K562 (cell line): Measurements from ENCODE around the gene NF2. TPM values are rescaled to one million over a fixed set of nuclear protein-coding genes. Genes with fewer than 3 reads are reported as not detected.

ENCODE experiments used
- GATAD2B ChIP-seq: fragments of 450-650 bp; IDR thresholded peaks from 2 replicates; pipeline ENCODE4 v1.6.1; 2017; ENCODE audit warnings: mild to moderate bottlenecking, borderline replicate concordance
- JUND ChIP-seq, 2 experiments: IDR thresholded peaks; 2 replicates in 1 of 2; 3 replicates in 1 of 2; pipeline ENCODE4 v1.6.1; 2011; ENCODE audit warnings: borderline replicate concordance in 2 of 2, low read depth in 2 of 2, low read length in 2 of 2, improper control_type of control experiment in 1 of 2, missing biosample characterization in 1 of 2, missing genetic modification characterization in 1 of 2, missing genetic modification reagents in 1 of 2
- NONO ChIP-seq, 2 experiments: fragments of 200-400 bp in 1 of 2; fragments of 450-650 bp in 1 of 2; formaldehyde crosslinking in 1 of 2; IDR thresholded peaks; 2 replicates each; pipeline ENCODE4 v1.6.1; 2017; ENCODE audit warnings: low read depth in 2 of 2, mild to moderate bottlenecking in 2 of 2, moderate library complexity in 2 of 2, low read length in 1 of 2
- RFX1 ChIP-seq: fragments of 450-650 bp; IDR thresholded peaks from 2 replicates; pipeline ENCODE4 v1.6.1; 2016; ENCODE audit warnings: mild to moderate bottlenecking, moderate library complexity
- SMAD4 ChIP-seq: fragments of 250-450 bp; sonication (Bioruptor Pico); conservative IDR thresholded peaks from 2 replicates; pipeline ENCODE4 v1.8.0; 2021; ENCODE audit warnings: inconsistent platforms, mild to moderate bottlenecking, moderate library complexity
- STAT5A ChIP-seq: IDR thresholded peaks from 2 replicates; pipeline ENCODE4 v1.6.1; 2012; ENCODE audit warnings: low read length, inconsistent platforms, borderline replicate concordance
- ZNF407 ChIP-seq: fragments of 450-650 bp; IDR thresholded peaks from 2 replicates; pipeline ENCODE4 v1.6.1; 2016; ENCODE audit warnings: low read depth
- polyA plus RNA-seq, 8 experiments: library from polyadenylated mRNA; depleted of rRNA in 4 of 8; stranded (reverse) in 5 of 8; unstranded in 3 of 8; fragments of >200 nt; fragmentation: Nextera tagmentation in 2 of 8; fragmentation: Illumina TruSeq in 1 of 8; extraction: Ambion mirVana in 2 of 8; extraction: Trizol in 1 of 8; gene quantifications; 2 replicates each; pipeline versions ENCODE4 v1.2.1 to v1.2.3, GENCODE V29; 2011 to 2014; ENCODE audit warnings: inconsistent platforms in 1 of 8, missing spikeins in 1 of 8
- total RNA-seq, 7 experiments: library from RNA; depleted of rRNA in 6 of 7; stranded (reverse); fragments of >200 nt in 6 of 7; fragmentation: Illumina TruSeq in 2 of 7; extraction: Trizol in 2 of 7; gene quantifications; 2 replicates each; pipeline versions ENCODE4 v1.2.1 to v1.2.3, GENCODE V29; 2011 to 2021; ENCODE audit warnings: low replicate concordance in 1 of 7
- TF ChIP-seq, protein P1 (sequence below): fragments of 450-650 bp; IDR thresholded peaks from 2 replicates; pipeline ENCODE4 v1.6.1; 2016; ENCODE audit warnings: mild to moderate bottlenecking

Gene NF2
- total and polyA plus RNA-seq, 9 of the 15 experiments (the other 6 are each of a cell fraction or from before 2014, with no cell fraction given), result 2.2 to 32.5 (median 15.2) TPM

- TF ChIP-seq, protein P1, sequence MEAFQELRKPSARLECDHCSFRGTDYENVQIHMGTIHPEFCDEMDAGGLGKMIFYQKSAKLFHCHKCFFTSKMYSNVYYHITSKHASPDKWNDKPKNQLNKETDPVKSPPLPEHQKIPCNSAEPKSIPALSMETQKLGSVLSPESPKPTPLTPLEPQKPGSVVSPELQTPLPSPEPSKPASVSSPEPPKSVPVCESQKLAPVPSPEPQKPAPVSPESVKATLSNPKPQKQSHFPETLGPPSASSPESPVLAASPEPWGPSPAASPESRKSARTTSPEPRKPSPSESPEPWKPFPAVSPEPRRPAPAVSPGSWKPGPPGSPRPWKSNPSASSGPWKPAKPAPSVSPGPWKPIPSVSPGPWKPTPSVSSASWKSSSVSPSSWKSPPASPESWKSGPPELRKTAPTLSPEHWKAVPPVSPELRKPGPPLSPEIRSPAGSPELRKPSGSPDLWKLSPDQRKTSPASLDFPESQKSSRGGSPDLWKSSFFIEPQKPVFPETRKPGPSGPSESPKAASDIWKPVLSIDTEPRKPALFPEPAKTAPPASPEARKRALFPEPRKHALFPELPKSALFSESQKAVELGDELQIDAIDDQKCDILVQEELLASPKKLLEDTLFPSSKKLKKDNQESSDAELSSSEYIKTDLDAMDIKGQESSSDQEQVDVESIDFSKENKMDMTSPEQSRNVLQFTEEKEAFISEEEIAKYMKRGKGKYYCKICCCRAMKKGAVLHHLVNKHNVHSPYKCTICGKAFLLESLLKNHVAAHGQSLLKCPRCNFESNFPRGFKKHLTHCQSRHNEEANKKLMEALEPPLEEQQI, result no peak
- TF ChIP-seq ZNF407 (no peak), GATAD2B (no peak), NONO (IDR thresholded peaks at IDR 0.05; ENCODE audit: low read depth in 2 of 2, low read length in 1 of 2) (no peak), RFX1 (no peak), STAT5A (no peak), JUND (IDR thresholded peaks at IDR 0.05; ENCODE audit: borderline replicate concordance, low read depth, low read length) (no peak), JUND (tag; IDR thresholded peaks at IDR 0.05; ENCODE audit: borderline replicate concordance, low read depth, low read length) (no peak), SMAD4 (CRISPR knock-in tag) (no peak)
- TF ChIP-seq, all 486 proteins: peak for 0
Measured at GRCh38 chr22:29638678-29639077, 35.2 kb downstream of the NF2 start (continued).
